Measurements from ENCODE around the gene SFXN3.

The SFXN3 gene

GRCh38 chr10:101021239-101021638 is 9.8 kb upstream of the SFXN3 start:
- ATAC-seq: no peak
- TF ChIP-seq PPARA (CRISPR knock-in tag; IDR thresholded peaks at IDR 0.05; ENCODE audit: borderline replicate concordance): no peak
- TF ChIP-seq ZNF8 (CRISPR knock-in tag; IDR thresholded peaks at IDR 0.05): no peak
- TF ChIP-seq ZC3H10 (CRISPR knock-in tag; IDR thresholded peaks at IDR 0.05): no peak
- TF ChIP-seq TCF4 (CRISPR knock-in tag; IDR thresholded peaks at IDR 0.05; ENCODE audit: borderline replicate concordance): no peak
- TF ChIP-seq CSDC2 (CRISPR knock-in tag; IDR thresholded peaks at IDR 0.05): no peak
- TF ChIP-seq PATZ1 (CRISPR knock-in tag; IDR thresholded peaks at IDR 0.05; ENCODE audit: borderline replicate concordance): no peak
- no peak for TF ChIP-seq RARB (CRISPR knock-in tag; IDR thresholded peaks at IDR 0.05)
- TF ChIP-seq ZNF565 (CRISPR knock-in tag; conservative IDR thresholded peaks at IDR 0.05; ENCODE audit: low read depth): no peak
- TF ChIP-seq BACH2 (CRISPR knock-in tag; IDR thresholded peaks at IDR 0.05; ENCODE audit: borderline replicate concordance): no peak
- no peak for TF ChIP-seq ZFP30 (CRISPR knock-in tag; IDR thresholded peaks at IDR 0.05)
- TF ChIP-seq ESRRG (CRISPR knock-in tag; IDR thresholded peaks at IDR 0.05): no peak
- no peak for TF ChIP-seq SNAI2 (CRISPR knock-in tag; IDR thresholded peaks at IDR 0.05)
- TF ChIP-seq, protein P1, sequence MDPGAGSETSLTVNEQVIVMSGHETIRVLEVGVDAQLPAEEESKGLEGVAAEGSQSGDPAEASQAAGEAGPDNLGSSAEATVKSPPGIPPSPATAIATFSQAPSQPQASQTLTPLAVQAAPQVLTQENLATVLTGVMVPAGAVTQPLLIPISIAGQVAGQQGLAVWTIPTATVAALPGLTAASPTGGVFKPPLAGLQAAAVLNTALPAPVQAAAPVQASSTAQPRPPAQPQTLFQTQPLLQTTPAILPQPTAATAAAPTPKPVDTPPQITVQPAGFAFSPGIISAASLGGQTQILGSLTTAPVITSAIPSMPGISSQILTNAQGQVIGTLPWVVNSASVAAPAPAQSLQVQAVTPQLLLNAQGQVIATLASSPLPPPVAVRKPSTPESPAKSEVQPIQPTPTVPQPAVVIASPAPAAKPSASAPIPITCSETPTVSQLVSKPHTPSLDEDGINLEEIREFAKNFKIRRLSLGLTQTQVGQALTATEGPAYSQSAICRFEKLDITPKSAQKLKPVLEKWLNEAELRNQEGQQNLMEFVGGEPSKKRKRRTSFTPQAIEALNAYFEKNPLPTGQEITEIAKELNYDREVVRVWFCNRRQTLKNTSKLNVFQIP (CRISPR knock-in tag; IDR thresholded peaks at IDR 0.05; ENCODE audit: borderline replicate concordance, low read depth): no peak

DNA sequence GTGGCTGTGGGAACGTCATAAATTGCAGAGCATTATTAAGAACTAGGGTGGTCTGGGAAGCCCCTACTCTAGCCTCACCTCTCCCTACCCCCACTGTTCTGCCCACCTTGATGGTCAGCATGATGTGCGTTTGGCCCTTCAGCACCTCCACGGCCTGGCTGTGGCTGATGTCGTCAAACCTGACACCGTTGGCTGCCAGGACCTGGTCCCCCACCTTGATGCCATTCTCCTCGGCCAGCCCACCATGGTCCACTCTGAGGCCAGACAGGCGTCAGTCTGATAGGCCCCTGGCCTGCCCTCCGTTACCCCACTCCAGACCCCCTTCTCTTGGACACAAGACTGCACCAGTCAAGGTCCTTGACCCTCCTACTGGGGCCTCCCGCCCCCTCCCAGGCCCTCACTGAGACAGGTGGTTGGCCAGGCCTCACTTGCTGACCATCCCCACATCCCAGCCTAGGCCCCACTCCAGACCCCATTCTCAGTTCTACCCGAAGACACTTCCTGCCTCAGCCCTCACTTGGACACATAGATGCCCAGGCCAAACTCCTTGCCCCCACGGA is 9.3 kb upstream of the SFXN3 start:
- ATAC-seq: no peak
- no peak for TF ChIP-seq ZNF565 (CRISPR knock-in tag; conservative IDR thresholded peaks at IDR 0.05; ENCODE audit: low read depth)
- no peak for TF ChIP-seq ZFP30 (CRISPR knock-in tag; IDR thresholded peaks at IDR 0.05)
- TF ChIP-seq ZC3H10 (CRISPR knock-in tag; IDR thresholded peaks at IDR 0.05): no peak

DNA sequence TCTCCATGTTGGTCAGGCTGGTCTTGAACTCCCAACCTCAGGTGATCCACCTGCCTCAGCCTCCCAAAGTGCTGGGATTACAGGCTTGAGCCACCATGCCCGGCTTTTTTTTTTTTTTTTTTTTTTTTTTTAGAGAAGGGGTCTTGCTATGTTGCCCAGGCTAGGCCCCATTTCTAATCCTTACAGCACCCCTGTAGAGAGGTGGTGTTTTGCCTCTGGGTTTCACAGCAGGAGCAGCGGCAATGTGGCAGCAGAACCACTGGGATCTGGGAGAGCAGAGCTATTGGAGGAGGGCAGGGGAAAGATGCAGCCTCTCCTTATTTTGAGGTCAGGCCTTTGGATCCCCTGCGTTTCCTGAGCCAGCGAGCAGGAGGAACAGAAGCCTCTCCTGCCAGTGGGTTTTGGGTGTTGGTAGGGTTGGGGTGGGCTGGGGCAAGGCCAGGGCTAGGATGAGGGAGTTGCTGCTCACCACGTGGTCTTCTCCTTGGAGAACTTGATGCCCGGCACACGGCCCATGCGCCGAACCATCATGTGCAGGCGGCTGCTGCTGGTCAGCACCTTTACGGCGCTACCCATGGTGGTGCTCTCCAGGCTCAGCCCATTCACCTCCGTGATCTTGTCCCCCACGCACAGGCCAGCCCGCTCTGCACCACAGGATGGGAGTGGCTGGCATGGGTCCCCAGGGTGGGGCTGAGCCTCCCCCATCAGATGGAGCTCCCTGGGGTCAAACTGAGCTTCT is 7.9 kb upstream of the SFXN3 start:
- no peak for ATAC-seq
- no peak for TF ChIP-seq OSR1 (CRISPR knock-in tag; IDR thresholded peaks at IDR 0.05)

GRCh38 chr10:101027106-101027720 is 3.8 kb upstream of the SFXN3 start:
- no peak for ATAC-seq
- no peak for TF ChIP-seq CREB5 (CRISPR knock-in tag; IDR thresholded peaks at IDR 0.05; ENCODE audit: low read depth)
- TF ChIP-seq OSR1 (CRISPR knock-in tag; IDR thresholded peaks at IDR 0.05): no peak
- TF ChIP-seq ZNF565 (CRISPR knock-in tag; conservative IDR thresholded peaks at IDR 0.05; ENCODE audit: low read depth): no peak
- no peak for TF ChIP-seq TSHZ2 (CRISPR knock-in tag; IDR thresholded peaks at IDR 0.05)
